Esophagus muscularis mucosa (tissue), 4 donors: ENCODE data around the gene SUSD6.

Source experiments
- CTCF ChIP-seq, 3 experiments: fragments of 200-600 bp in 2 of 3; fragments of 450-650 bp in 1 of 3; sonication (generic) in 2 of 3; IDR thresholded peaks; one replicate each; pipeline ENCODE4 v1.5.1; 2017 to 2019; ENCODE audit warnings: antibody characterized with exemption in 3 of 3, mild to moderate bottlenecking in 2 of 3, moderate library complexity in 1 of 3
- EP300 ChIP-seq: sonication (generic); formaldehyde crosslinking; IDR thresholded peaks from one replicate; pipeline ENCODE4 v1.6.1; 2017; ENCODE audit warnings: antibody characterized with exemption
- POLR2A ChIP-seq: fragments of 450-650 bp; IDR thresholded peaks from one replicate; pipeline ENCODE4 v1.6.1; 2017; ENCODE audit warnings: antibody characterized with exemption, moderate library complexity, mild to moderate bottlenecking, low read depth

GRCh38 chr14:69683971-69684370 lies 72.6 kb downstream of the SUSD6 start:
- no peak for TF ChIP-seq POLR2A
- TF ChIP-seq CTCF (IDR thresholded peaks at IDR 0.05): no peak
- no peak for TF ChIP-seq EP300
